Stomach (tissue), 9 donors: ENCODE measurements around the gene COL5A1. TPM values are rescaled to one million over a fixed set of nuclear protein-coding genes. Genes with fewer than 3 reads are reported as not detected.
A peak's percentile ranks its signal among the peaks of the same experiment; 100 is the strongest.

ENCODE experiments used
- DNase-seq, 2 donors: peaks; one replicate each; pipeline versions ENCODE4 v3.0.0 to v3.0.0-alpha.2; 2013 to 2019
- H3K27ac ChIP-seq, 5 donors: fragments of 200-600 bp in 4 of 5; sonication (generic) in 4 of 5; one replicate each; pipeline ENCODE4 v1.5.1; 2013 to 2019; ENCODE audit warnings: mild to moderate bottlenecking in 1 of 5, moderate library complexity in 1 of 5
- H3K27me3 ChIP-seq, 3 donors: fragments of 200-600 bp; sonication (generic); one replicate each; pipeline ENCODE4 v1.5.1; 2017 to 2019; ENCODE audit warnings: mixed run types in 1 of 3
- H3K36me3 ChIP-seq, 4 donors: fragments of 200-600 bp; sonication (generic); 1 replicate in 3 of 4; 2 replicates in 1 of 4; pipeline ENCODE4 v1.5.1; 2016 to 2019
- H3K4me1 ChIP-seq, 4 donors: fragments of 200-600 bp; sonication (generic); one replicate each; pipeline ENCODE4 v1.5.1; 2016 to 2019
- H3K4me3 ChIP-seq, 4 donors: fragments of 200-600 bp; sonication (generic) in 3 of 4; one replicate each; pipeline ENCODE4 v1.5.1; 2016 to 2019; ENCODE audit warnings: mild to moderate bottlenecking in 1 of 4
- H3K9me3 ChIP-seq, 4 donors: fragments of 200-600 bp; sonication (generic); one replicate each; pipeline ENCODE4 v1.5.1; 2016 to 2019
- EP300 ChIP-seq: sonication (generic); formaldehyde crosslinking; IDR thresholded peaks from one replicate; pipeline ENCODE4 v1.6.1; 2017; ENCODE audit warnings: antibody characterized with exemption
- POLR2A ChIP-seq, 4 donors: fragments of 450-650 bp; IDR thresholded peaks; one replicate each; pipeline ENCODE4 v1.6.1; 2016; ENCODE audit warnings: antibody characterized with exemption in 4 of 4, control low read depth in 2 of 4, mild to moderate bottlenecking in 1 of 4, moderate library complexity in 1 of 4
- POLR2AphosphoS5 ChIP-seq, 3 donors: sonication (generic); formaldehyde crosslinking; IDR thresholded peaks; one replicate each; pipeline ENCODE4 v1.6.1; 2016; ENCODE audit warnings: antibody characterized with exemption in 3 of 3
- WGBS, 5 donors: extraction: QIAGEN DNeasy Blood & Tissue Kit in 3 of 5; methylation state at CpG; one replicate each; pipeline versions ENCODE4 v1.1.5 to v1.1.7; 2013 to 2018; 5-methylcytosine and 5-hydroxymethylcytosine counted together
- intact Hi-C: fragments of 100-400 bp; cut with DNase I; formaldehyde crosslinking; loops from one replicate; pipeline ENCODE4 v1.15.1; 2023; ENCODE audit warnings: low total_unique reads
- polyA plus RNA-seq, 3 donors: library from polyadenylated mRNA; stranded (reverse); fragments of 200-250 nt; gene quantifications; one replicate each; pipeline ENCODE4 v1.2.3, GENCODE V29; 2013
- total RNA-seq, 5 donors: library from RNA; depleted of rRNA; stranded (reverse); fragments of >200 nt; gene quantifications; one replicate each; pipeline versions ENCODE4 v1.1.0 to v1.2.3, GENCODE V29; 2014 to 2016
- TF ChIP-seq, protein P1 (sequence below), 7 experiments: fragments of 450-650 bp in 4 of 7; fragments of 200-600 bp in 3 of 7; sonication (generic) in 3 of 7; IDR thresholded peaks; one replicate each; pipeline ENCODE4 v1.5.1; 2016 to 2019; ENCODE audit warnings: antibody characterized with exemption in 7 of 7, control low read depth in 2 of 7, mild to moderate bottlenecking in 1 of 7
- donor health status: healthy with polysubstance abuse.
- donor health status: Bipolar disorder and iron deficiency.
- donor health status: healthy.

Gene COL5A1
- total and polyA plus RNA-seq, 8 donors = 7.3 to 205 (median 26.4) TPM

DNA sequence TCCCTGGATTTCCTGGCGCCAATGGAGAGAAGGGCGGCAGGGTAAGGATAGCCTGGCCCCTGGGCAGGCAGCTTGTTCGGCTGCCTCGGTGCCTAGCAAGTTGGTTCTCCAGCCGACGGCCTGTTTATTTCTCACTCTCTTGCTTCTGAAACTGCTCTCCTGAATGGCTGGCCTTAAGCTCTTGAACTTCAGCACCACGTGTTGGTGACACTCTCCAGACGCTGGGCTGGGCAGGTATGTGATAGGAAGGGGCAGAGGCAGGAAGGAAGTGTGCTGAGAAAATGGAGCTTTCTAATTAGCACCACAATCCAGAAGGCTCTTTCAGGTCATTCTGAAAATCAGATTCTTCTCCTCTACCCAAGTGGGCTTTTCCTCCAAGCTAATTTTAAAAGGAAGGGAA lies 147.6 kb downstream of the COL5A1 start:
- peak in 1 of 2 donors; percentile 59 for DNase-seq
- no peak for TF ChIP-seq EP300
- peak; percentile 37 to 55 (median 40) for TF ChIP-seq POLR2AphosphoS5 (IDR thresholded peaks at IDR 0.05)
- peaks cover 4 to 62% (median 34%) of the 10 kb centered on the region in 4 donors for H3K36me3 ChIP-seq
- H3K9me3 ChIP-seq = no peaks in the 10 kb centered on the region
- peaks cover 0 to 16% (median 5%) of the 10 kb centered on the region in 4 donors for H3K4me1 ChIP-seq
- peaks cover 0 to 5% (median 4%) of the 10 kb centered on the region in 3 donors for H3K27me3 ChIP-seq
- no peak overlapping the region for H3K4me3 ChIP-seq
- peak overlapping the region in 4 of 5 donors; percentile 15 to 77 (median 29) for H3K27ac ChIP-seq
- intact Hi-C loops = no loop called here
- WGBS, 5 donors = 53 to 77% (median 69%) methylated on average over 8 of the region's 8 CpGs

DNA sequence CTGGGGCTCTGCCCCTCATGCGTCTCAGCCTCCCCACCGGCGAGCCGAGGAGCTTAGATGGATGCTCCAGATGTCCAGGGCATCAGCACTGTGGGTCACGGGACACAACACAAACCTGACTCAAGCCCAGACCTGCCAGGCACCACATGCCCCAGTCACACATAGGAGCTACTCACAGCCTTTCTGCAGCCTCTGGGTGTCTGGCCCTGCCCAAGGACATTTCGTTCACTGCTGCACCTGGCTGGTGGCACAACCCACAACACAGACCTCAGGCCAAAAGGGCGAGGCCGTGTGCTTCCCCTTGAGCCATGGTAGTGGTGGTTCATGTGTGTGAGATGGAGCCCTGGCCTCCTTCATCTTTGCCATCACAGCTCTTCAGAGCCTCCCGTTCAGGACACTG lies 149.4 kb downstream of the COL5A1 start:
- DNase-seq = no peak
- no peak overlapping the region for H3K4me3 ChIP-seq
- H3K27ac ChIP-seq = no peak overlapping the region
- H3K9me3 ChIP-seq = no peaks in the 10 kb centered on the region
- TF ChIP-seq EP300 (no peak), POLR2A (IDR thresholded peaks at IDR 0.05) (no peak), POLR2AphosphoS5 (IDR thresholded peaks at IDR 0.05) (no peak)
- TF ChIP-seq, protein P1, sequence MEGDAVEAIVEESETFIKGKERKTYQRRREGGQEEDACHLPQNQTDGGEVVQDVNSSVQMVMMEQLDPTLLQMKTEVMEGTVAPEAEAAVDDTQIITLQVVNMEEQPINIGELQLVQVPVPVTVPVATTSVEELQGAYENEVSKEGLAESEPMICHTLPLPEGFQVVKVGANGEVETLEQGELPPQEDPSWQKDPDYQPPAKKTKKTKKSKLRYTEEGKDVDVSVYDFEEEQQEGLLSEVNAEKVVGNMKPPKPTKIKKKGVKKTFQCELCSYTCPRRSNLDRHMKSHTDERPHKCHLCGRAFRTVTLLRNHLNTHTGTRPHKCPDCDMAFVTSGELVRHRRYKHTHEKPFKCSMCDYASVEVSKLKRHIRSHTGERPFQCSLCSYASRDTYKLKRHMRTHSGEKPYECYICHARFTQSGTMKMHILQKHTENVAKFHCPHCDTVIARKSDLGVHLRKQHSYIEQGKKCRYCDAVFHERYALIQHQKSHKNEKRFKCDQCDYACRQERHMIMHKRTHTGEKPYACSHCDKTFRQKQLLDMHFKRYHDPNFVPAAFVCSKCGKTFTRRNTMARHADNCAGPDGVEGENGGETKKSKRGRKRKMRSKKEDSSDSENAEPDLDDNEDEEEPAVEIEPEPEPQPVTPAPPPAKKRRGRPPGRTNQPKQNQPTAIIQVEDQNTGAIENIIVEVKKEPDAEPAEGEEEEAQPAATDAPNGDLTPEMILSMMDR (IDR thresholded peaks at IDR 0.05) = no peak
- H3K27me3 ChIP-seq = peaks cover 0 to 9% (median 0%) of the 10 kb centered on the region in 3 donors
- peaks cover 0 to 5% (median 2%) of the 10 kb centered on the region in 4 donors for H3K4me1 ChIP-seq
- intact Hi-C loops = no loop called here
- peaks cover 9 to 66% (median 32%) of the 10 kb centered on the region in 4 donors for H3K36me3 ChIP-seq
- 75 to 84% (median 76%) methylated on average over 7 to 9 of the region's 9 CpGs for WGBS, 5 donors

DNA sequence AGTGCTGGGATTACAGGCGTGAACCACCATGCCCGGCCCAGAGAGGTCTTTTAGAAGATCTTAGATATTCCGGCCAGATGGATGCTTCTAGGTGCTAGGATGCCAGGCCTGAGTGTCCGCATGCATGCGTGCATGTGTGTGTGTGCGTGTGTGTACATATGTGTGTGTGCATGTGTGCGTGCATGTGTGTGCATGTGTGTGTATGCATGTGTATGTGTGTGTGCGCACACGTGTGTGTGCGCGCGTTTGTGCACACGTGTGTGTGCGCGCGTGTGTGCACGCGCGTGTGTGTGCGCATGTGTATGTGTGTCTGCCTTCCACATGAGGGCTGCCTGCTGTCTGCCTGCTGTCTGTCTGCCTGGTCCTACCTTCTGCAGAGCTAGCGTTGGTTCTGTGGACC lies 151.0 kb downstream of the COL5A1 start:
- Histone ChIP-seq H3K27me3 (peaks cover 0 to 9% (median 0%) of the 10 kb centered on the region in 3 donors), H3K36me3 (peaks cover 12 to 66% (median 32%) of the 10 kb centered on the region in 4 donors), H3K9me3 (no peaks in the 10 kb centered on the region), H3K4me1 (peaks cover 0 to 5% (median 2%) of the 10 kb centered on the region in 4 donors), H3K27ac (no peak overlapping the region), H3K4me3 (no peak overlapping the region)
- no peak for DNase-seq
- TF ChIP-seq POLR2A (IDR thresholded peaks at IDR 0.05) = no peak
- intact Hi-C loops = no loop called here
- WGBS, 5 donors = 48 to 92% (median 67%) methylated on average over 8 to 21 of the region's 21 CpGs

DNA sequence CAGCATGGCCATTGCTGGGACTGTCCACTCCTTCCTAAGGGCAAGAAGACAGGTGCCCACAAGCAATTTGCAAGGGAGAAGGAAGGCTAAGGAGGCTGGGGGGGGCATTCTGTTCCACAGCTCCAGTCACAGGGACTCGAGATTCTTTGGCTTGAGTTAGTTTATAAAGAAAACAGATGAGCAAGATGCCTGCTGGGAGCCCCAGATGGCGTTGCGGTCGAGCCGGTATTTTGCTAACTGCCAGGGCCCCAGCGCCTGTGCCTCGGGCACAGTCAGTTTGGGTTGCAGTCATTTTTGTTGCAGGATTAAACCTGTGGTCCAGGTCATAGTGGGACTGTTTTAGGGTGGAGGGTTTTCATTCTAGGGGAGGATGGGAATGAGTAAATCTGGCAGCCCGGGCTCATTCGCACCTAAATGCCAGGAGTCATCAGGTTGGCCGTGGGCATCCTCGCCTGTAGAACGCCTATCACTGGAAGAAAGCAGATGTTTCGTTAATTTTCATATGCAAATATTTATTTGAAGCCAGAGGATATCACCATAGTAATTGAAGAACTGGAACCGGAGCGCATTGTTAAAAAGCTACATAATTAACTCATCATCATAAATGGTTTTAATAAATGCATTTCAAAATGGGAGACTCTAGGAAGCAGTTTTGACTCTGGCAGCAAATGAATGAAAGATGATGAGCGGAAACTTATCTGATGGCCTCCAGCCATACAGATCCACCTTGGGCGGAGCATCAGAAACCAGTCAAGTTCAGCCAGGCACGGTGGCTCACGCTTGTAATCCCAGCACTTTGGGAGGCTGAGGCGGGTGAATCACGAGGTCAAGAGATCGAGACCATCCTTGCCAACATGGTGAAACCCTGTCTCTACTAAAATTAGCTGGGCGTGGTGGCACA lies 151.9 kb downstream of the COL5A1 start:
- no peak for TF ChIP-seq POLR2A (IDR thresholded peaks at IDR 0.05)
- no peak for TF ChIP-seq POLR2AphosphoS5 (IDR thresholded peaks at IDR 0.05)
- TF ChIP-seq EP300 = no peak
- Histone ChIP-seq H3K9me3 (no peaks in the 10 kb centered on the region), H3K27me3 (peaks cover 0 to 9% (median 0%) of the 10 kb centered on the region in 3 donors), H3K27ac (no peak overlapping the region), H3K36me3 (peaks cover 13 to 75% (median 36%) of the 10 kb centered on the region in 4 donors), H3K4me1 (peaks cover 0 to 5% (median 2%) of the 10 kb centered on the region in 4 donors), H3K4me3 (no peak overlapping the region)
- DNase-seq = no peak
- WGBS, 5 donors = 79 to 87% (median 82%) methylated on average over 19 to 23 of the region's 23 CpGs
- intact Hi-C loops = no loop called here

DNA sequence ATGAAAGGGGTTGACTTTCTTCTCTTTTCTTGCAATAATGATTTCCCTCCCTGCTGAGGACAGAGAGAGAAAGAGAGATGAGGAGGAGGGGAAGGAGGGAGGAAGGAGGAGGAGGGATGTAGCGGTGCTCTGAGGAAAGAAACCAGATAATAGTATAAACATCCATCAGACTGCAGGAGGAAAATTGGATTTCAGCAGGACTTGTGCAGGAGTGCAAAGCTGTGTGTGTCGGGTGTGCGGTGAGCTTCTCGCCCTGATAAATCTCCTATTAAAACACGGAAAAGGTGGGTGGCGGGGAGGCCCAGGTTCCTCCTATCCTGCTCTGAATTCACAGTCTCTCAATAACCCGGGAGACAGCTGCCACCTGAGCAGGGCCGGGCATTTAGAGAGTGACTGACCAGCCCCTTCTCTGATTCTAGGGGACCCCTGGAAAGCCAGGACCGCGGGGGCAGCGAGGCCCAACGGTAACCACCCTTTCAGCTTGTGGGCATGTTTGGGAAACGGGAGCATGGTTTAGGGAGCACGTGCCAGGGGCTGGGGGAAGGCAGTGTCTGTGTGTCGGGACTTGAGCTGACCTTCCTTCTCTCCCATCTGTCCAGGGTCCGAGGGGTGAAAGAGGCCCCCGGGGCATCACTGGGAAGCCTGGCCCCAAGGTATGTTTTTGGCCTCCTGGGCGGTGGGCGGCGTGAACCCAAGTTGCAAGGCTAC lies 153.2 kb downstream of the COL5A1 start:
- DNase-seq = no peak
- 72 to 86% (median 81%) methylated on average over 20 of the region's 20 CpGs for WGBS, 5 donors
- TF ChIP-seq POLR2AphosphoS5 (IDR thresholded peaks at IDR 0.05) = no peak
- TF ChIP-seq POLR2A (IDR thresholded peaks at IDR 0.05) = no peak
- TF ChIP-seq, protein P1 (IDR thresholded peaks at IDR 0.05) = no peak
- TF ChIP-seq EP300 = no peak
- Histone ChIP-seq H3K36me3 (peaks cover 13 to 84% (median 41%) of the 10 kb centered on the region in 4 donors), H3K4me1 (peaks cover 0 to 1% (median 0%) of the 10 kb centered on the region in 4 donors), H3K9me3 (no peaks in the 10 kb centered on the region), H3K4me3 (no peak overlapping the region), H3K27ac (no peak overlapping the region), H3K27me3 (peaks cover 0 to 9% (median 0%) of the 10 kb centered on the region in 3 donors)
- intact Hi-C loops = no loop called here
